Measurements from ENCODE around the gene DNAJC30.

DNA sequence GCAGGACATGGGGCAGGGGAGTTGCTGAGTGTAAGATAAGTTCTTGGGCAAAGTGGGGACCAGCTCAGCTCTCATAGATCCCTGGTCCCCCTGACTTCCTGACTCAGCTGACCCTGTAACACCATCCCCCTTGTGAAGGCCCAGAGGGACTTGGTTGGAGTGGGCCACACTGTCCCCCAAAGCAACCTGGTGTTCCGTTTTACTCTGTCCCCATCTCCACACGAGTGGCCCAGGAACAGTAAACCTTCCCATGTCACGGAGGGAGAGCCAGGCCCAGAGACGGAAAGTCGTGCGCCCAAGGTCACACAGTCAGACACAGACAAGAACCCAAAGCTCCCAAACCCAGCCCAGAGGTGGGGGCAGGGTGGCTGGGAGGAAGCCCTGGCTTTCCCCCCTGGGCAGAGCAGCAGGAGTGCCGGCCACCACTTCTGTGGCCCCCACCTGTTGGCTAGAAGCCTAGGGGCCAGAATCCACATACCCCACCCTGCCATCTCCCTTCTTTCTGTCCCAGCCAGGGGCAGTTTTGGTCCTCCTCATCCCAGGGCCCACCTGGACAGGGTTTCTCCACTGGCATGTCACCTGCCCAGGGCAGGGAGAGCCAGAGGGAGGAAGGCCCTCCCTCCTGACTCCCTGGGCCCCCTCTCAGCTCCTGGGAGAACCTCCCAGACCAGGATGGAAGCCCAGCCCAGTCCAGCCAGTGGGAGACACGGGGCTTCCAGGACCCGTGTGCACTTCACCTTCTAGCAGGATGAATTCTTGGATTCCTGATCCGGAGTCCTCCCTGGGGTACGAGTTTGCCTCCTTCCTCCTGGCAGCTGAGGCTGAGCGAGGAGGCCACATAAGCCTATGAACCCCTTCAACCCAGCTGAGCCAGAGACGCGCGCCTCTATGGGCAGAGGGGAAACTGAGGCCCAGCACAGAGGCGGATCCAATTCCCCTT lies 36.2 kb downstream of the DNAJC30 start:
- TF ChIP-seq ZNF274 (IDR thresholded peaks at IDR 0.05; ENCODE audit: low read depth, low read length) (no peak), YY1 (IDR thresholded peaks at IDR 0.05; ENCODE audit: insufficient read depth, insufficient read length) (no peak)

Data from NT2/D1 (cell line).